Fibroblast of lung (primary cell): ENCODE results near the gene HSPA5. TPM values are rescaled to one million over a fixed set of nuclear protein-coding genes. Genes with fewer than 3 reads are reported as not detected.

Experiments
- DNase-seq, 2 donors: peaks; one replicate each; pipeline versions ENCODE4 v3.0.0 to v3.0.0-alpha.2; 2010; ENCODE audit warnings: low read depth in 2 of 2
- H2AFZ ChIP-seq: 2 replicates; pipeline ENCODE4 v1.5.1; 2012; ENCODE audit warnings: low read length, control low read depth, inconsistent platforms
- H3K27ac ChIP-seq: 2 replicates; pipeline ENCODE4 v1.5.1; 2011; ENCODE audit warnings: low read length, control low read depth; ENCODE audit not compliant: insufficient read depth
- H3K27me3 ChIP-seq: 2 replicates; pipeline ENCODE4 v1.5.1; 2011; ENCODE audit warnings: mild to moderate bottlenecking, low read length; ENCODE audit not compliant: control insufficient read depth, insufficient read depth
- H3K36me3 ChIP-seq: 2 replicates; pipeline ENCODE4 v1.5.1; 2011; ENCODE audit warnings: low read length; ENCODE audit not compliant: control insufficient read depth, insufficient read depth
- H3K4me1 ChIP-seq: 2 replicates; pipeline ENCODE4 v1.5.1; 2011; ENCODE audit warnings: low read length; ENCODE audit not compliant: control insufficient read depth, insufficient read depth; ENCODE audit errors: extremely low read depth
- H3K4me2 ChIP-seq: 2 replicates; pipeline ENCODE4 v1.5.1; 2011; ENCODE audit warnings: low read length, control low read depth; ENCODE audit not compliant: insufficient read depth; ENCODE audit errors: extremely low read depth
- H3K4me3 ChIP-seq, 4 experiments: fragments of 200-600 bp in 1 of 4; sonication (generic) in 1 of 4; replicated peaks in 1 of 4; 2 replicates each; pipeline ENCODE4 v1.5.1; 2011 to 2016; ENCODE audit warnings: low read length in 4 of 4, low read depth in 3 of 4, mild to moderate bottlenecking in 3 of 4, control low read depth in 2 of 4, inconsistent platforms in 1 of 4, mixed read lengths in 1 of 4; ENCODE audit not compliant: insufficient read depth in 1 of 4; ENCODE audit errors: control extremely low read depth in 1 of 4
- H3K79me2 ChIP-seq: 2 replicates; pipeline ENCODE4 v1.5.1; 2012; ENCODE audit warnings: mild to moderate bottlenecking, low read length, inconsistent platforms; ENCODE audit not compliant: control insufficient read depth, insufficient read depth
- H3K9ac ChIP-seq: 2 replicates; pipeline ENCODE4 v1.5.1; 2011; ENCODE audit warnings: mild to moderate bottlenecking, low read length, control low read depth; ENCODE audit not compliant: insufficient read depth
- H3K9me3 ChIP-seq: 2 replicates; pipeline ENCODE4 v1.5.1; 2012; ENCODE audit warnings: low read depth, low read length; ENCODE audit not compliant: control insufficient read depth, insufficient read depth
- H4K20me1 ChIP-seq: 2 replicates; pipeline ENCODE4 v1.5.1; 2011; ENCODE audit warnings: low read length; ENCODE audit not compliant: control insufficient read depth, insufficient read depth; ENCODE audit errors: extremely low read depth
- EZH2 ChIP-seq: IDR thresholded peaks from 2 replicates; pipeline ENCODE4 v1.5.1; 2012; ENCODE audit warnings: low read length, control low read depth, mild to moderate bottlenecking; ENCODE audit errors: missing control alignments
- polyA plus RNA-seq, 2 donors: library from polyadenylated mRNA; depleted of rRNA in 1 of 2; stranded (reverse) in 1 of 2; unstranded in 1 of 2; fragments of >200 nt; gene quantifications; 2 replicates each; pipeline ENCODE4 v1.2.1, GENCODE V29; 2011 to 2012; ENCODE audit warnings: missing spikeins in 1 of 2
- total RNA-seq: library from RNA; depleted of rRNA; stranded (reverse); fragments of >200 nt; gene quantifications from 2 replicates; pipeline ENCODE4 v1.2.1, GENCODE V29; 2014
- TF ChIP-seq, protein P1 (sequence below), 2 donors: IDR thresholded peaks in 1 of 2; conservative IDR thresholded peaks in 1 of 2; 1 replicate in 1 of 2; 2 replicates in 1 of 2; pipeline ENCODE4 v1.5.1; 2011 to 2012; ENCODE audit warnings: low read length in 2 of 2, control low read depth in 1 of 2, inconsistent platforms in 1 of 2, low read depth in 1 of 2, mild to moderate bottlenecking in 1 of 2

Gene HSPA5
- total and polyA plus RNA-seq, 2 donors (not counting 1 experiment from before 2014, with no cell fraction given): 339 to 482 TPM

DNA sequence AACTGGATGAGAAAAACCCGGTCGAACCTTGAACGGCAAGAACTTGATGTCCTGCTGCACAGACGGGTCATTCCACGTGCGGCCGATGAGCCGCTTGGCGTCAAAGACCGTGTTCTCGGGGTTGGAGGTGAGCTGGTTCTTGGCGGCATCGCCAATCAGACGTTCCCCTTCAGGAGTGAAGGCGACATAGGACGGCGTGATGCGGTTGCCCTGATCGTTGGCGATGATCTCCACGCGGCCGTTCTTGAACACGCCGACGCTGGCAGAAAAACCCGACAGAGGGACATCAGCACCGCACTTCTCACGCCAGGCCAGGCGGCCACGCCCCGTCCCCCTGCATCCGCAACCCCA lies 519 bp downstream of the HSPA5 start:
- no peaks in the 10 kb centered on the region for H3K27me3 ChIP-seq
- peaks cover 55% of the 10 kb centered on the region for H3K79me2 ChIP-seq
- H3K36me3 ChIP-seq: peaks cover 22% of the 10 kb centered on the region
- H3K4me3 ChIP-seq: peak overlapping the region; percentile 95 to 99 (median 98)
- H3K9ac ChIP-seq: peak overlapping the region; percentile 99
- H3K27ac ChIP-seq: peak overlapping the region; percentile 98
- peaks cover 14% of the 10 kb centered on the region for H4K20me1 ChIP-seq
- TF ChIP-seq, protein P1, sequence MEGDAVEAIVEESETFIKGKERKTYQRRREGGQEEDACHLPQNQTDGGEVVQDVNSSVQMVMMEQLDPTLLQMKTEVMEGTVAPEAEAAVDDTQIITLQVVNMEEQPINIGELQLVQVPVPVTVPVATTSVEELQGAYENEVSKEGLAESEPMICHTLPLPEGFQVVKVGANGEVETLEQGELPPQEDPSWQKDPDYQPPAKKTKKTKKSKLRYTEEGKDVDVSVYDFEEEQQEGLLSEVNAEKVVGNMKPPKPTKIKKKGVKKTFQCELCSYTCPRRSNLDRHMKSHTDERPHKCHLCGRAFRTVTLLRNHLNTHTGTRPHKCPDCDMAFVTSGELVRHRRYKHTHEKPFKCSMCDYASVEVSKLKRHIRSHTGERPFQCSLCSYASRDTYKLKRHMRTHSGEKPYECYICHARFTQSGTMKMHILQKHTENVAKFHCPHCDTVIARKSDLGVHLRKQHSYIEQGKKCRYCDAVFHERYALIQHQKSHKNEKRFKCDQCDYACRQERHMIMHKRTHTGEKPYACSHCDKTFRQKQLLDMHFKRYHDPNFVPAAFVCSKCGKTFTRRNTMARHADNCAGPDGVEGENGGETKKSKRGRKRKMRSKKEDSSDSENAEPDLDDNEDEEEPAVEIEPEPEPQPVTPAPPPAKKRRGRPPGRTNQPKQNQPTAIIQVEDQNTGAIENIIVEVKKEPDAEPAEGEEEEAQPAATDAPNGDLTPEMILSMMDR (conservative IDR thresholded peaks at IDR 0.05 in 1 of 2, IDR thresholded peaks at IDR 0.05 in 1 of 2; ENCODE audit: low read depth in 1 of 2, low read length in 2 of 2): no peak
- no peak for TF ChIP-seq EZH2
- H2AFZ ChIP-seq: no peak overlapping the region
- H3K4me1 ChIP-seq: peaks cover 9% of the 10 kb centered on the region
- peak; percentile 28 to 29 for DNase-seq
- peak overlapping the region; percentile 96 for H3K4me2 ChIP-seq
- H3K9me3 ChIP-seq: no peaks in the 10 kb centered on the region

DNA sequence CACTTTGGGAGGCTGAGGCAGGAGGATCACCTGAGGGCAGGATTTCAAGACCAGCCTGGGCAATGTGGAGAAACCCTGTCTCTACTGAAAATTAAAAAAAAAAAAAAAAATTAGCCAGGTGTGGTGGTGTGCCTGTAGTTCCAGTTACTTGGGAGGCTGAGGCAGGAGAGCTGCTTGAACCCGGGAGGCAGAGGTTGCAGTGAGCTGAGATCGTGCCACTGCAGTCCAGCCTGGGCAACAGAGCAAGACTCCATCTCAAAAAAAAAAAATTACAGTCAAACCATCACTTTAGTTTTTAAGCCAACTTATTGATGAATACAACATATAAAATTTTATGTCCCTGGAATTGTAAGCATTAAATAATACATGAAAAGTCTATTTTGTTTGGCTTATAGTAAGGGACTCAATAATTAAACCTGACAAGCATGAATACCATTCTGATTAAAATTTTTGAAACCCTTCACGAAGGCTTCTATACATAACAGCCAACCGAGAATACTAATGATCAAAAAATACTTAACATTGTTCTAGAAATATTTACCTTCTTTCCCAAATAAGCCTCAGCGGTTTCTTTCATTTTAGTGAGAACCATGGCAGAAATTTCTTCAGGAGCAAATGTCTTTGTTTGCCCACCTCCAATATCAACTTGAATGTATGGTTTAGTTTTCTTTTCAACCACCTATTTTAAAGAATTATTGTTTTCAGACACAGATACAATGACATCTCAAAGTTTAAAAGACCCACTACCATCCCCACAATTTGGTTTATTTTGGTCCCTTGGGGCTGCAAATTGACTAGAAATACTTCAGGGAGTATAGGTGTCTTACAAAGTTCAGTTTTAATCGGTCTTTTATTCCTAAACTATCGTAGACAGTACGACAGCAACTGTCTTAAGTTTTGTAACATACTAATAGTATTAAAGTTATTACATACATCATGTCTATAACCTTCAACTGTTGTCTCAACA lies 1.2 kb downstream of the HSPA5 start:
- peak overlapping the region; percentile 99 for H3K9ac ChIP-seq
- peaks cover 61% of the 10 kb centered on the region for H3K79me2 ChIP-seq
- peaks cover 13% of the 10 kb centered on the region for H3K4me1 ChIP-seq
- H3K36me3 ChIP-seq: peaks cover 26% of the 10 kb centered on the region
- H3K9me3 ChIP-seq: no peaks in the 10 kb centered on the region
- TF ChIP-seq EZH2: no peak
- TF ChIP-seq, protein P1 (conservative IDR thresholded peaks at IDR 0.05 in 1 of 2, IDR thresholded peaks at IDR 0.05 in 1 of 2; ENCODE audit: low read depth in 1 of 2, low read length in 2 of 2): no peak
- H3K4me3 ChIP-seq: peak overlapping the region; percentile 95 to 99 (median 98)
- no peaks in the 10 kb centered on the region for H3K27me3 ChIP-seq
- H3K27ac ChIP-seq: peak overlapping the region; percentile 98
- H4K20me1 ChIP-seq: peaks cover 14% of the 10 kb centered on the region
- DNase-seq: no peak
- no peak overlapping the region for H2AFZ ChIP-seq
- H3K4me2 ChIP-seq: peak overlapping the region; percentile 96

DNA sequence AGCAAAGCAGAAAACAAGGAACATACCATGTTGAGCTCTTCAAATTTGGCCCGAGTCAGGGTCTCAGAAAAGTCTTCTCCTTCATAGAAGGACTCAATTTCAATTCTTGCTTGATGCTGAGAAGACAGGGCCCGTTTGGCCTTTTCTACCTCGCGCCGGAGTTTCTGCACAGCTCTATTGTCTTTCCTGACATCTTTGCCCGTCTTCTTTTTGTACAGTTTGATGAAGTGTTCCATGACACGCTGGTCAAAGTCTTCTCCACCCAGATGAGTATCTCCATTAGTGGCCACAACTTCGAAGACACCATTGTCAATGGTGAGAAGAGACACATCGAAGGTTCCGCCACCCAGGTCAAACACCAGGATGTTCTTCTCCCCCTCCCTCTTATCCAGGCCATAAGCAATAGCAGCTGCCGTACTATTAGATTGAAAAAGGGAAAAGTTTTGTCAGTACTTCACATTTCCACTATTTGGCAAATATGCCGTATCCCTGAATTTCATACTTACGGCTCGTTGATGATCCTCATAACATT lies 2.2 kb downstream of the HSPA5 start:
- Histone ChIP-seq H2AFZ (no peak overlapping the region), H3K27ac (peak overlapping the region; percentile 31), H3K4me2 (peak overlapping the region; percentile 96), H3K9ac (peak overlapping the region; percentile 20), H3K27me3 (no peaks in the 10 kb centered on the region), H3K36me3 (peaks cover 26% of the 10 kb centered on the region), H3K4me1 (peaks cover 15% of the 10 kb centered on the region), H3K4me3 (peak overlapping the region; percentile 95 to 99 (median 98)), H3K9me3 (no peaks in the 10 kb centered on the region), H3K79me2 (peaks cover 63% of the 10 kb centered on the region), H4K20me1 (peaks cover 14% of the 10 kb centered on the region)
- TF ChIP-seq, protein P1 (conservative IDR thresholded peaks at IDR 0.05 in 1 of 2, IDR thresholded peaks at IDR 0.05 in 1 of 2; ENCODE audit: low read depth in 1 of 2, low read length in 2 of 2): no peak
- DNase-seq: no peak
